Stimulated activated CD4-positive, alpha-beta T cell treated with anti-CD3 and anti-CD28 coated beads, Interleukin-1b, Interleukin-23, amount 100 ng/mL, for 24 hours (primary cell): Measurements from ENCODE around the gene MMP24.
"Not testable (repeated sequence)": the region's sequence is repeated elsewhere in the genome, so short reads cannot be mapped to it uniquely, and the experiment has no call there.

ENCODE experiments used
- DNase-seq, 4 experiments: peaks; one replicate each; pipeline ENCODE4 v3.0.0-alpha.2; 2020; ENCODE audit warnings: low read depth in 4 of 4, low spot score in 1 of 4

The MMP24 gene

DNA sequence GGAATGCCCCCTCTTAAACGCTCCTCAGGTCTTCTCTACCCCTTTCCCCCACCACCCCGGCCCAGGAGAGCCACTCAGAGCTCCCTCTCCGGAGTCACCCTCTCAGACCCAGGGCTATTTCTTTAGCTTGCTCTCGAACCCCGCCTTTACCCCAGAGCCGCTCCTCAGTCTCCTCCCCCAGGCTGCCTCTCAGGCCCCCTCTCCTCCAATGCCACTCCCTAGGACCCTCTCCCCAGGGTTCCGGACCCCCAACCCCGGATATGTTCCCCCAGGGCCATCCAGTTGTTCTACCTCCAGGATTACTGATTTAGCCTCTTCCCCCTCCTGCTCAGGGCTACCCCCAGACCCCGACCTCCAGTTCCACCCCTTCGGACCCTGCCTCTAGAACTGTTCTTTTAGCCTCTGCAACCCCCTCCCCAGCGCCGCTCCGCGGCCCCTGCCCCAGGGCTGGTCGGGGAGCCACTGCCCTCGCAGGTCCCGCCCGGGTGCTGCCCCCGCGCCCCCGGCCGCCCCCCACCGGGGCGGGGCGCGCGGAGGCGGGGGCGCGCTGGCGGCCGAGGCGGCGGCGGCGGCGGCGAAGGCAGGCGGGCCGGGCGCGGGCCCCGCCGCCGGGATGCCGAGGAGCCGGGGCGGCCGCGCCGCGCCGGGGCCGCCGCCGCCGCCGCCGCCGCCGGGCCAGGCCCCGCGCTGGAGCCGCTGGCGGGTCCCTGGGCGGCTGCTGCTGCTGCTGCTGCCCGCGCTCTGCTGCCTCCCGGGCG is at the start of gene MMP24:
Gene MMP24, plus strand, starts transcription at position 565 of the 758 bp plus-strand sequence. Its CDS starts 49 bp downstream, at position 614.
- no peak for DNase-seq

DNA sequence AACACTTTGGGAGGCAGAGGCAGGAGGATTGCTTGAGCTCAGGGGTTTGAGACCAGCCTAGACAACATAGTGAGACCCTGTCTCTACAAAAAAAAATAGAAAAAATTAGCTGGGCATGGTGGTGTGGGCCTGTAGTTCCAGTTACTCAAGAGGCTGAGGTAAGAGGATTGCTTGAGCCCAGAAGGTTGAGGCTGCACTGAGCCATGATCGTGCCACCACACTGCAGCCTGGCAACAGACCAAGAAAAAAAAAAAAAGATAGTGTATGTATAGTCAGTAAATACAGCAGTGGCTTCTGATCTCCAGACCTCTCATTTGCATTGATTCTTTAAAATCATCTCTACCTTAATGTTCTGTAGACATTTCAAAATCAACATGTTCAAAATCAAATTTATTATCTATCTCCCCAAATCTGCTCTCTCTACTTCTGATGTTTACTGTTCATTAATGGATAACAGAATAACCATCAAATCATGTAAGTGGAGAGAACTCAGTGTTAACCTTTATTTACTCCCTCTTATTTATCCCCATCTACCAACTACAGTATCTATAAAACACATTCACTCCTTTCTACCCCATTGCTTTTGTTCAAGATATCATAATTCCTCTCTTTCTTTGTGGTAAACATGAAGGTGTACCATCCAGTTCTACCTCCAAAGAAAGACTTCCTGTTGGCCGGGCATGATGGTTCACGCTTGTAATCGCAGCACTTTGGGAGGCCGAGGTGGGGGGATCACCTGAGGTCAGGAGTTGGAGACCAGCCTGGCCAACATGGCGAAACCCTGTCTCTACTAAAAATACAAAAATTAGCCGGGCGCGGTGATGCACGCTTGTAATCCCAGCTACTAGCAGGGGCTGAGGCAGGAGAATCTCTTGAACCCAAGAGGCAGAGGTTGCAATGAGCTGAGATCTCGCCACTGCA is 46.9 kb upstream of the MMP24 start:
- DNase-seq, result no peak

DNA sequence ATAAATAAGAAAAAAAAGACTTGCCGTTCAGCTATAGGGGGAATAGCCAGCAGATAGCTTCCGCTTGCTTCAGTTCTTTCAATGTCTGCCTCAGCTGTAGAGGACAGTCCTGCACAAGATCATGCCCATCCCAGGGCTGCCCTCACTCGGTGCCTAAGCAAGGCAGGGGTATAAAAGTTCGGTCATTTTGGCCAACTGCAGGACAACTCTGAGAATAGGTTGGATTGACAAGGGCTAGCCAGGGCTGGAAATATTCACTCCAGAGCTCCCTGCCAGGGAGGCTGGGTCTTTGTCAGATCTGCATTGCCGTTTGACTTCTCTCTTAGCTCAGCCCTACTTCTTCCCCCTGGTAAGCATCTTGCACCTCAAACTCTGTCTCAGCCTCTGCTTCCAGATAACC is 46.2 kb upstream of the MMP24 start:
- DNase-seq, result no peak

DNA sequence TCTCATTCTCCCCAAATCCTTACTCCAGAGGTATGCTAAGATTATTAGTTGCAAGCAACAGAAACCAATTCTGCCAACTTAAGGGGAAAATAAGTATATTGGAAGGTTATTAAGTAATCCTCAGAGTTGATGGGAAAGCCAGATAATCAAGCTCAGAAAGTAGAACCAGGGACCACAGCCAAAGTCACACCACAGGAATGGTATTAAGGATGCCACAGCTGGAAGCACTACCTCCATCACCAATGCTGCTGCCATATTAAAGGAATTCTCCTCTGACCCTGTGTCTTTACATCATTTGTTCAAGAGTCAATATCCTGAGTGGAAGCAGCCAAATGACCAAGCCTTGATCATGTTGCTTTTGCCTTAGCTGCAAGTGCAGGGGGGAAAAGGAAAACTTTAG is 44.8 kb upstream of the MMP24 start:
- DNase-seq, result no peak

DNA sequence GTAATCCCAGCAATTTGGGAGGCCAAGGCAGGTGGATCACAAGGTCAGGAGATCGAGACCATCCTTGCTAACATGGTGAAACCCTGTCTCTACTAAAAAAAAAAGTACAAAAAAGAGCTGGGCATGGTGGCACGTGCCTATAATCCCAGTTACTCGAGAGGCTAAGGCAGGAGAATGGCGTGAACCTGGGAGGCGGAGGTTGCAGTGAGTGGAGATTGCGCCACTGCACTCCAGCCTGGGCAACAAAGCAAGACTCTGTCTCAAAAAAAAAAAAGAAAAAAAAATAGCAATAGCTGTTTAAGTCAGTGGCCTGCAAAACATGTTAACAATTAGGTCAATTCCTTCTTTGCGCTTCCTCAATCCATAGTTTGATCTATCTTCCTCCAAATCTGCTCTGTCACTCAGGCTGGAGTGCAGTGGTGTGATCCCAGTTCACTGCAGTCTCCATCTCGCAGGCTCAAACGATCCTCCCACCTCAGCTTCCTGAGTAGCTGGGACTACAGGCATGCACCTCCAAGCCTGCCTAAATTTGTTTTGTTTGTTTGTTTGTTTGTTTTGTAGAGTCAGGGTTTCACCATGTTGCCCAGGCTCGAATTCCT is 39.7 kb upstream of the MMP24 start:
- not testable (repeated sequence) for DNase-seq

DNA sequence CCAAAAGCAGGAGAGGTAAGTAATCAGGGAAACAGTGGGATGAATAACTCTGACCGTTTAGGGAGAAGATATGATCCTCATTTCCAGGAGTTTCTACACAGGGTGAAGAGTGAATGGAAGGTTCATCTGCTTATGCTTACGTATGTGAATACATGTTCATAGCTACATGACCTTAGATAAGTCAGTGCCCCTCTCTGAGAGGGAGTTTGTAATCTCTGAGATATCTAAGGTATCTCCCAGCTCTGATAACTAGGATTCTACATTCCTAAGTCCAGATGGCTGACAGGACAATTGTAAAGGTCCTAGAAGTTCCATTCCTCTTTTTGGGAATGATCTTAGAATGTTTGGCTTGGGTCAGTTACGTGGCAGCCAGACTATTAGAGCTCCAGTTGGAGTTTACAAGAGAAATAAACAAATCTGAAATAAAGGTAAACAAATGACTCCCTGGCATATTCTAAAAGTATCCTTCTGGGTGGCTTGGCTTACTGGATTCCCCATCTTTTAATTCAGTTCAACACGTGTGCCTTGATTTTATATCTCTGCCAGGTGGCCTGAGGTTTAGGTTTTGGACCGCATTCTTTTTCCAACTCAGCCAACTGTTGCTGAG is 38.8 kb upstream of the MMP24 start:
- DNase-seq, result no peak

DNA sequence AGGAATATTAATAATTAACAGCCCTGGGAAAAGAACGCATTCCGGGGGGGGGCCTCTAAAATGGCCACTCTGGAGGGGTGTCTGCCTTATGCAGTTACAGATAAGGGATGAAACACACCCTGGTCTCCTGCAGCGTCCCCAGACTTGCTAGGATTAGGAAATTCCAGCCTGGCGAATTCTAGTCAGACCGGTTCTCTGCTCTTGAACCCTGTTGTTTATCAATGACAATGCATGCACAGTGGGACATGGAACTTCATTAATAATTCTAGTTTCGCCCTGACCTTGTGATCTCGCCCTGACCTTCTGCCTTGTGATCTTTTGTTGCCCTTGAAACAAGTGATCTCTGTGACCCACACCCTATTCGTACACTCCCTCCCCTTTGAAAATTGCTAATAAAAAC is 37.3 kb upstream of the MMP24 start:
- DNase-seq, result not testable (repeated sequence)

DNA sequence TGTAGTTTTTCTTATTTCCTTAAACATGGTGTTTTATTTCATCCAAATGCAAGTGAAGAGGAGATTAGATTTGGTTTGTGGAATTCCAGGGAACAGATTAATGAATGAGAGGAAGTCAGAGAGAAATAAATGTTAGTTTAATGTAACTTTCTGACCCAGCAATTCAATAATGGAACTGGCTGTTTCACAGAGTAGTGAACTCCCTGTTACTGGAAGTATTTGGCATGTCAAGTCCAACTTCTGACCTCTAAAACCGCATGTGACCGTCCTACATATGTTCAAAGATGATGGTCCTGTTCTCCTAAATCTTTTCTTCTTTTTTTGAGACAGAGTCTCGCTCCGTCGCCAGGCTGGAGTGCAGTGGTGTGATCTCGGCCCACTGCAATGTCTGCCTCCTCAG is 35.9 kb upstream of the MMP24 start:
- DNase-seq, result no peak

DNA sequence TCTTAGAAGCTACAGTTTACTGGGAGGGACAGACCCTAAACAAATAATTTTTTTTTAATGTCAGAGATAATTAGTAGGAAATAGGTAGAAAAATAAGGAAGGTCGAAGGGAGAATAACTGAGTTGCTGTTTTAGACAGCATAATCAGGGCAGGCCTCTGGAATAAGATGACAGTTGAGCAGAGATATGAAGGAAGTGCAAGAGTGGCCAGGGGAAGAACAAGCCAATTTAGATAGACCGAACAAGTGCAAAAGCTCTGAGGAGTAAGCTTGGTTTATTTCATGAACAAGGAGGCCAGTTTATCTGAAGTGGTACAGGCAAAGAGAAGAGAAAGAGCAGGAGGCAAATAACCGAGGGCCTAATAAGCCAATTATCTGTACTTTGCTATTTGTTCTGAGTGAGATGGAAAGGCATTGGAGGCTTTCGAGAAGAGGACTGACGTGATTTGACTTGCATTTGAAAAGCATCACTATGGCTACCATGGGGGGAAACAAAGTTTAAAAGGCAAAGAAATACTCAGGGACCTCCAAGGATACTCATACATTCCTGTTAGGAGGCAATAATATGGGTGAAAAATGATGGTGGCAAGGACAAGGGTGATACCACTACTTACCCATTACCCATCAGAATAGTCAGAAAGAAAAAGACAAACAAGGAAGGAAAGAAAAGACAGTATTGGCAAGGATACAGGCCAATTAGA is 34.9 kb upstream of the MMP24 start:
- DNase-seq, result no peak

DNA sequence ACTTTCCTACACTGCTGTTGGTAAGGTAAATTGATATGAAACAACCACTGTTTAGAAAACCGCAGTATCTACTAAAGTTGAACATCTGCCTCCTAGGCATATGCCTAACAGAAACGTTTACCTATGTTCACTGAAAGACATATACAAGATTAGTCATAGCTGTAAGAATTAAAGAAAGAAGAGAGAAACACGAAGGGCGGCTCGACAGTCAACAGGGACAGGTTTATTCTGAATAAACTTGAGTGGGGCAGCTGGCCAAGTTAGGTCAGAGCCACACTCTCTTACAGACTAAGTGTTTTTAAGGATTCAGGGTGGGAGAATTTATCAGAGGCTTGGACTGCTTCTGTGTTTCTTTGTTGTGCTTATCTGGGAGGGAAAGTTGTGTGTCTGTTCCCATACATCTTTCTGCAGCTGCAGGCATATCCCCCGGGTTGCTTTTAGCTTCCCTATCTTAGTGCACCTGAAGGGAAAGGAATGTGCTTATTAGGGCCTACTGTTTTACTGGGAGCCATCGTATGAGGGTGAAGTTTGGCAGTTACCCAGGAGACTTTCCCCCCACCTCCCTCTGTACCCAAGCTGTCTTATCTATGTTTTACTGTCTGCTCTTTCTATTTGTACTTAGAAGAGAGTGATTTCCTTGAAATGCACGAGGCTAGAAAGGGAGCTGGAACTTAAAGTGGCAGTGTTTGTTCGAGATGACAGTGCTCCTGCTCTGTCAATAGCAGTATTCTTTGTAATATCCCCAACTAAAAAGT is 34.2 kb upstream of the MMP24 start:
- no peak for DNase-seq

DNA sequence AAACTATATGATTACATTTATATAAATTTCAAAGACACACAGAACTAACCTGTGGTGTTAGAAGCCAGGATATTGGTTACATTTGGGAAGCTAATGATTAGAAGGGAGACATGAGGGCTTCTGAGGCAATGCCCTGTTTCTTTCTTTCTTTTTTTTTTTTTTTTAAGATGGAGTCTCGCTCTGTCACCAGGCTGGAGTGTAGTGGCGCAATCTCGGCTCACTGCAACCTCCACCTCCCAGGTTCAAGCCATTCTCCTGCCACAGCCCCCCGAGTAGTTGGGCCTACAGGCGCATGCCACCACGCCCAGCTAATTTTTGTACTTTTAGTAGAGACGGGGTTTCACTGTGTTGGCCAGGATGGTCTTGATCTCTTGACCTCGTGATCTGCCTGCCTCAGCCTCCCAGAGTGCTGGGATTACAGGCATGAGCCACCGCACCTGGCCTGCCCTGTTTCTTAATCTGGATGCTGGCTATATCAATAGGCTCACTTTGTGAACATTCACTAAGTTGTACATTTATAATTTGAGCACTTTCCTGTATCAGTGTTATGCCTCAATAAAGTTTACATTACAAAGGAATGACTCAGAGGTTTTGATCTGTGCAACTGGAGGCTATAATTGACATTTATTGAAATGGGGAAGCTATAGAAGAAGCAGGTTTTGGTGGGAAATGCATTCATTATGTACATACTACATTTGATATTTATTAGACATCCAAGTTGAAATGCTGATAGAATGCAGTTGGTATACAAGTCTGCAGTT is 33.3 kb upstream of the MMP24 start:
- not testable (repeated sequence) for DNase-seq

DNA sequence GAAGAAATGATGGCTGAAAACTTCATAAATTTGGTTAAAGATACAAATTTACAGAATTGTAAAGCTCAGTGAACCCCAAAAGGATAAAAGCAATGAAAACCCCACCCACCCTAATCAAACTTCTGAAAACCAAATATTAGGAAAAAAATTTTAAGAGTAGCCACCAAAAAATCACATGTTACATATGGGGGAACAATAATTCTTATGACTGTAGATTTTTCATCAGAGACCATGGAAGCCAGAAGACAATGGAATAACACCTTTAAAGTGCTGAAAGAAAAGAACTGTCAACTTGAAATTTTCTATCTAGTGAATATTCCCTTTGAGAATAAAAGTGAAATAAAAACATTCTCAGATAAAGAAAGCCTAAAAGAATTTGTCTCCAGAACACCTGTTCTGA is 30.2 kb upstream of the MMP24 start:
- DNase-seq, result no peak

DNA sequence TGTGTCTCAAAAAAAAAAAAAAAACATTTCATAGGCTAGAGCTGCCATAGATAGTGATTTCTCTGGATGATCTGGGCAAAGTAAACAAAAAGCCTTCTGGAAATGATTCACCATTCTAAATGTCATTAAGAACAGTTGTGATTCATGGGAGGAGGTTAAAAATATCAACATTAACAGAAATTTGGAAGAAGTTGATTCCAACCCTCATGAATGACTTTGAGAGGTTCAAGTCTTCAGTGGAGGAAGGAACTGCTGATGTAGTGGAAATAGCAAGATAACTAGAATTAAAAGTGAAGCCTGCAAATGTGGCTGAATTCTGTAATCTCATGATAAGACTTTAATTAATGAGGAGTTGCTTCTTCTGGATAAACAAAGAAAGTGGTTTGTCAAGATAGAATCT is 26.8 kb upstream of the MMP24 start:
- DNase-seq, result no peak

DNA sequence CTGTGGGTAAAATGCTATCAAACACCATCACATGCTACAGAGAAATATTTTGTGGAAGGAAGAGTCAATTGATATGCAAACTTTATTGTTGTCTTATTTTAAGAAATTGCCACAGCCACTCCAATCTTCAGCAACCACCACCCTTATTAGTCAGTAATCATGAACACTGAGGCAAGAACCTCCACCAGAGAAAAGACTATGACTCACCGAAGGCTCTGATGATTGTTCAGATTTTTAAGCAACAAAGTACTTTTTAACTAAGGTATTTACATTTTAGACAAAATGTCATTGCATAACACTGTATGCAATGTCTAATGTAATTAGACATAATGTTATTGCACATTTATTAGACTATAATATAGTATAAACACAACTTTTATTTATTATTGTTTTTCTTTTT is 26.2 kb upstream of the MMP24 start:
- DNase-seq, result no peak

DNA sequence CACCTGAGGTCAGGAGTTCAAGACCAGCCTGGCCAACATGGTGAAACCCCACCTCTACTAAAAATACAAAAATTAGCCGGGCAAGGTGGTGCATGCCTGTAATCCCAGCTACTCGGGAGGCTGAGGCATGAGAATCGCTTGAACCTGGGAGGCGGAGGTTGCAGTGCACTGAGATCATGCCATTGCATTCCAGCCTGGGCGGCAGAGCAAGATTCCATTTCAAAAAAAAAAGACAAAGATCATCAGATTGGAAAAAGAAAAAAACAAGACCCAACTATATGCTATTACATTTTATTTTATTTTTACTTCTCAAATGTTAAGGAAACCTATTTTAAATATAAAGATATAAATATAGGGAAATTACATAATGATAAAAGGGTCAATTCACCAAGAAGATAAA is 25.0 kb upstream of the MMP24 start:
- DNase-seq, result not testable (repeated sequence)

DNA sequence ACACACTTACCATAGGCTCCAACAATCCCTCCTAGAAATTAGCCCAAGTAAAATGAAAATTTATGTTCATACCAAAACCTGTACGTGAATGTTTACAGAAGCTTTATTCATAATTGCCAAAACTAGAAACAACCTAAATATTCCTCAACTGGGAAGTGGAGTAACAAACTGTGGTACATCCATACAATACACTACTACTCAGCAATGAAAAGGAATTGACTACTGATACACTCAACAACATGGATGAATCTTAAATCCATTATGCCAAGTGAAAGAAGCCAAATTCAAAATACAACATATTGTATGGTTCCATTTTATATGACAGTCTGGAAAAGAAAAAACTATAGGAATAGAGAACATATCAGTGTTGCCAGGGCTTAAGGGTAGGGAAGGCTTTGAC is 19.7 kb upstream of the MMP24 start:
- no peak for DNase-seq

DNA sequence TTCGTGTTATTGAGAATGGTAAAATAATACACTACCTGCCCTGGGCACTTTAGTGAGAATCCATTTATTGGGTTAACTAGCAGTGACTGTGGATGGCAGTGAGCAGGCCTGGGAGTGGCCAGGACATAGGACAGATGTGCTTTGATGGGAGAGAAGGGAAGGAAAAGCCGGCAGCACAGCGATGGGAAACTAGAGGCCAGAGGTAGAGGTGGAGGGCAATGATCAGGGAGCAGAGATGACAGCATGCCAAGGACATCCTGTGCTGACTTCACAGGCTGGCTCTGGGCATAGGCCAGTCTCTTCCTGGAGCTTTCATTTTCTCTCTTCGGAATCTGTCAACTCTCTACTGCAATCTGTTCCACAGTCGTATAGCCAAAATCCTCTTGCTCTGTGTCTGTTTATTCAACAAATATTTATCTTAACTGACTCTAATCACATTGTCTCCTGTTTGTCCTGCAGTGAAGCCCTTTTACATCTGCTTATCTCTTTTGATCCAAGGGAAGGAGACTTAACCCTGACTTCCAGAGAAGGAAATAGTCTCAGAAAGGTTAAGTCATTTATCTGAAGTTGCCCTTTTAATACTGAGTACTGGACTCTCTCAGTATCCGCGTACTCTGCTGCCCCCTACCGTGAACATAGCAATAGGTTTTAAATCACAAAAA is 18.4 kb upstream of the MMP24 start:
- DNase-seq, result peak; percentile 59 to 65 (median 64)

DNA sequence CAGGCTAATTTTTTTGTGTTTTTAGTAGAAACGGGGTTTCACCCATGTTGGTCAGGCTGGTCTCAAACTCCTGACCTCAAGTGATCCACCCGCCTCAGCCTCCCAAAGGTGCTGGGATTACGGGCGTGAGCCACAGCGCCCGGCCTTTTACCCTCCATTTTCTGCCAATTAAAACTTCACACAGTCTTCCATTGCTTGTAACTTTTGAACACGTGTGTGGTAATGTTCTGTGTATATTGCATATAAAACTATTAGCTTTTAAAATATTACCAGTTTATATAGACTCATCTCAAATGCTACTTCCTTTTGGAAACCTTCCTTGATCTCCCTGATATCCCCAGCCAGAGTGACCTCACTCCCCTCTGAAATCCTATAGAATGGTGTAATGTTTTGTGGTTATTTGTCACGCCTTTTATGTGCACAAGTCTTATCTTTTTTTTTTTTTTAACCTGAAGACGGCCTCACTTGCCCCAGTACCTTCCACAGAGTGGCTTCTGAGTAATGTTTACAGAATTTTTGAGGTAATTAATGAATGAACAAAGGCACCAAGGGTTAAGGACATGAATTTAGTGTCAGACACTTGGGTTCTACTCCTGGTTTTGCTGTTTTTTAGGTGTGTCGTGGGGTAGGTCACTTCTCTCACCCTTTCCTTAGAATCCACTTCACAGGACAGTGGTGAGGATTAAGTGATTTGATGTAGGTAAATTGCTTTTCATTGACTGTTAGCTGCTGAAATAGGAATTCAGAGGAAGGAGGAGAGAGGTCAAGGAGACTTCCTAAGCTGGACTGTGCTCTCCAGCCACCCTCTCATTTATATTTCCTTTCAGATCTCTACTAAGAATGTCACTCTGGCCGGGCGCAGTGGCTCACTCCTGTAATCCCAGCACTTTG is 11.2 kb upstream of the MMP24 start:
- DNase-seq, result no peak
